Body of pancreas (tissue), 4 donors: ENCODE data around the gene KIAA0319L. TPM values are rescaled to one million over a fixed set of nuclear protein-coding genes. Genes with fewer than 3 reads are reported as not detected.
A peak's percentile ranks its signal among the peaks of the same experiment; 100 is the strongest.

Source experiments
- ATAC-seq: fragments of 150-250 bp; one replicate; pipeline ENCODE4 v1.9.1; 2016
- DNase-seq, 4 donors: peaks; one replicate each; pipeline ENCODE4 v3.0.0-alpha.2; 2019
- H3K27ac ChIP-seq, 4 donors: fragments of 200-600 bp; sonication (generic); 1 replicate in 3 of 4; 2 replicates in 1 of 4; pipeline versions ENCODE4 v1.5.1 to v1.6.1; 2016 to 2019; ENCODE audit warnings: mild to moderate bottlenecking in 1 of 4, mixed read lengths in 1 of 4, moderate library complexity in 1 of 4
- H3K27me3 ChIP-seq, 2 donors: fragments of 200-600 bp; sonication (generic); one replicate each; pipeline ENCODE4 v1.6.0; 2016; ENCODE audit warnings: mild to moderate bottlenecking in 1 of 2
- H3K36me3 ChIP-seq, 2 donors: fragments of 200-600 bp; sonication (generic); replicated peaks in 1 of 2; 2 replicates each; pipeline ENCODE4 v1.5.1; 2016; ENCODE audit warnings: low read depth in 2 of 2; ENCODE audit not compliant: insufficient read depth in 1 of 2
- H3K4me1 ChIP-seq: fragments of 200-600 bp; sonication (generic); one replicate; pipeline ENCODE4 v1.6.0; 2016
- H3K4me3 ChIP-seq, 2 donors: fragments of 200-600 bp; sonication (generic); 1 replicate in 1 of 2; 2 replicates in 1 of 2; pipeline ENCODE4 v1.5.1; 2016 to 2019
- H3K9me3 ChIP-seq, 3 donors: fragments of 200-600 bp; sonication (generic); 1 replicate in 2 of 3; 2 replicates in 1 of 3; pipeline ENCODE4 v1.5.1; 2016
- CTCF ChIP-seq, 7 experiments: fragments of 450-650 bp in 4 of 7; fragments of 200-600 bp in 3 of 7; sonication (generic) in 3 of 7; IDR thresholded peaks; one replicate each; pipeline ENCODE4 v1.5.1; 2016 to 2019; ENCODE audit warnings: antibody characterized with exemption in 7 of 7
- POLR2A ChIP-seq, 3 donors: fragments of 450-650 bp; IDR thresholded peaks; one replicate each; pipeline ENCODE4 v1.6.1; 2016; ENCODE audit warnings: antibody characterized with exemption in 3 of 3, mild to moderate bottlenecking in 2 of 3
- WGBS, 2 donors: methylation state at CpG; one replicate each; pipeline ENCODE4 v1.1.5; 2017; 5-methylcytosine and 5-hydroxymethylcytosine counted together
- intact Hi-C: fragments of 100-400 bp; cut with DNase I; formaldehyde crosslinking; loops from one replicate; pipeline ENCODE4 v1.15.1; 2023
- total RNA-seq, 2 donors: library from RNA; depleted of rRNA; stranded (reverse); fragments of >200 nt; gene quantifications; one replicate each; pipeline ENCODE4 v1.1.0, GENCODE V29; 2016

The KIAA0319L gene
- total RNA-seq, 2 donors from 2014 or later = 61.0 to 74.5 TPM

DNA sequence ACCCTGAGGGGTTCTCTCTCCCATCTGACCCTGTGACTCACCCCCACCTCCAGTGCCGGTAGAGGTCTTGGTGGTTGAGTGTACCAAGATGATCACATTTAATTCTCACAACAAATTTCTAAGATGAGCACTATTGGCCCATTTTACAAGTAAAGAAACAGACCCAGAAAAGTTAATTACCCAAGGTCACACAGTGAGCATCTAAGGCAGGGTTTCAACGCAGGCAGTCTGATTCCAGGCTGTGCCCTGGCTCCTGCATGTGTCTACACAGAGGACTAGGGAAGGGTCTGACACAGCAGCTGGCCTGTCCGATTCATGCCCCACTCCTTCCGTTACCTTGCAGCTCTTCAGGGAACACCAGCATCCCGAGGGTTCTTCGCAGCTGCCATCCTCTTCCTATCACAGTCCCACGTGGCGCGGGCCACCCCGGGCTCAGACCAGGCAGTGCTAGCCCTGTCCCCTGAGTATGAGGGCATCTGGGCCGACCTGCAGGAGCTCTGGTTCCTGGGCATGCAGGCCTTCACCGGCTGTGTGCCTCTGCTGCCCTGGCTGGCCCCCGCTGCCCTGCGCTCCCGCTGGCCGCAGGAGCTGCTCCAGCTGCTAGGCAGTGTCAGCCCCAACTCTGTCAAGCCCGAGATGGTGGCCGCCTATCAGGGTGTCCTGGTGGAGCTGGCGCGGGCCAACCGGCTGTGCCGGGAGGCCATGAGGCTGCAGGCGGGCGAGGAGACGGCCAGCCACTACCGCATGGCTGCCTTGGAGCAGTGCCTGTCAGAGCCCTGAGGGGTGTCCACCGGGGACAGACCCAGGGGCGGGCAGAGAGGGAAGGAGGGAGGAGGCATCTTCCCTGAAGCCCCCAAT, 7.9 kb upstream of the KIAA0319L start:
- ATAC-seq (no peak), DNase-seq (no peak)
- Histone ChIP-seq H3K27ac (no peak overlapping the region), H3K9me3 (no peaks in the 10 kb centered on the region), H3K27me3 (no peaks in the 10 kb centered on the region), H3K36me3 (no peaks in the 10 kb centered on the region), H3K4me3 (no peak overlapping the region), H3K4me1 (peaks cover 16% of the 10 kb centered on the region)
- intact Hi-C loops = loop anchor here (5.0 kb wide), 2 partner anchors 113 to 207 kb away; no protein-coding TSS in a partner anchor
- TF ChIP-seq POLR2A (IDR thresholded peaks at IDR 0.05) = no peak
- TF ChIP-seq CTCF (IDR thresholded peaks at IDR 0.05) = no peak
- 80 to 83% methylated on average over 24 of the region's 28 CpGs for WGBS, 2 donors

DNA sequence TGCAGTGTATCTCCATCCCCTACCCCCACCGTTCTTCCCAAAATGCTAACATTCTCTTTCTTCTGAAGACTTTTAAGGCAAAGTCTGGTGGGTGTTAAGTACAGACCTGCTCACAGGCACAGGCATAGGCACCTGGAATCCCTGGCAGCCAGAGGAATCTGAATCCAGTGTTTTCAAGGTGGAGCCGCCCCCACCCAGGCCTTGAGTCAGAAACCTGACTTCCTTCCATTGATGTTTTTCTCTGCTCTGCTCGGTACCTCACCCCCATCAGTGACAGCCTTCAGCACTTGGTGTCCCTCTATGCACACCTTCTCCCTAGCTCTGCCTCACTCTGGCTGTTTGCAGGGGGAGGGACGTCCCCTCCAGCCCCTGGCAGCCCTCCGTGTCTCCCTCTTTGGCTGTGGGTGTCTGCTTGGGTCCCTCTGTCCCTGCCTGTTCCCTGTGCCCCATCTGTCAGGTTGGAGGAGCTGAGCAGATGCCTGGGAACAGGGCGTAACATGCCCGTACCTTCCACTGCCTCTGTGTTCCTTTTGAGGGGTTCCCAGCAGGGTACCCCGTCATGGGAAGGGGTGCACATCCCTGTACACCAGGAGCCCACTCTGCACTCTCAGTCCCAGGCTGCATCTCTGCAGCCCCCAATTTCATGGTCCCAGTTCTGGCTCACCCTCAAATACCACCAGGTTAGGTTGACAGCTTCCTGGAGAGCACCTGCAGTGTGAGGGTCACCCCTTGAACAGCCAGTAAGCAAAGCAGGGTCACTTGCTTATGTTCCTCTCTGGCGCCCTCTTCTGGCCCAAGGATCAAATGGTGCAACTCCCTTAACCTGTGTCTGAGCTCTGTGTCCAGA, 7.1 kb upstream of the KIAA0319L start:
- WGBS, 2 donors = 68 to 69% methylated on average over 9 of the region's 9 CpGs
- peak; percentile 83 to 89 (median 86) for DNase-seq
- Histone ChIP-seq H3K4me3 (no peak overlapping the region), H3K27ac (no peak overlapping the region), H3K27me3 (no peaks in the 10 kb centered on the region), H3K4me1 (peaks cover 18% of the 10 kb centered on the region), H3K9me3 (no peaks in the 10 kb centered on the region), H3K36me3 (no peaks in the 10 kb centered on the region)
- peak; percentile 54 for ATAC-seq
- intact Hi-C loops = no loop called here
- TF ChIP-seq CTCF (IDR thresholded peaks at IDR 0.05) = peak; percentile 45 to 73 (median 65)
- no peak for TF ChIP-seq POLR2A (IDR thresholded peaks at IDR 0.05)

- no peaks in the 10 kb centered on the region for H3K27me3 ChIP-seq
- no peaks in the 10 kb centered on the region for H3K9me3 ChIP-seq
- H3K4me3 ChIP-seq = no peak overlapping the region
- DNase-seq (no peak), ATAC-seq (no peak)
- no peak overlapping the region for H3K27ac ChIP-seq
- H3K4me1 ChIP-seq = peaks cover 29% of the 10 kb centered on the region
- H3K36me3 ChIP-seq = no peaks in the 10 kb centered on the region
- no peak for TF ChIP-seq CTCF (IDR thresholded peaks at IDR 0.05)
- TF ChIP-seq POLR2A (IDR thresholded peaks at IDR 0.05) = no peak
- 70 to 75% methylated on average over 12 of the region's 12 CpGs for WGBS, 2 donors
- intact Hi-C loops = no loop called here
Measured at GRCh38 chr1:35563166-35563565, 6.0 kb upstream of the KIAA0319L start.

DNA sequence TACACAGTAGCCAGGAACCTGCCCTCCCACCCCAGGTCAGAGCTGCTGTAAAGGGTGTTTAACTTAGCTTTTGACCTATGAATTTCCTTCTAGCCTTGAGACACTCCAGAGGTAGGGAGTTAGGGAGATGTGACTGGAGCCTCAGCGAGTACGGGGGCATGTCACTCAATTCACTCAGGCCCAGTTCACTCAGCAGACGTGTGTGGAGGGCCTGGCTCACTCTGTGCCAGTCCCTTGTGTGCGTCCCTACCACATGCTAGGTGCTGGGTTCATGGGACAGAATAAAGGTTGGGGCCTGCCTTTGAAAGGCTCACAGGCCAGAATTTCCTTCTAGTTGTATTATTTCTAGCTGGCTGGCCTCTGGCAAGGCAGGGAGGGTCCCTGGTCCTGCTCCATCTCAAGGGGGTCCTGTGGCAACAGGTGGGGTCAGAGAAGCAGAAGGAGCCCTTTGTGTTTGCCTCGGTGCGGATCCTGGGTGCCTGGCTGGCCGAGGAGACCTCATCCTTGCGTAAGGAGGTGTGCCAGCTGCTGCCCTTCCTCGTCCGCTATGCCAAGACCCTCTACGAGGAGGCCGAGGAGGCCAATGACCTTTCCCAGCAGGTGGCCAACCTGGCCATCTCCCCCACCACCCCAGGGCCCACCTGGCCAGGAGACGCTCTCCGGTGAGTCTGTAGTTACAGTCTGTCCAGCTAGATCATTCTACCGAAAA, 4.9 kb upstream of the KIAA0319L start:
- ATAC-seq (no peak), DNase-seq (no peak)
- 92 to 93% methylated on average over 10 to 15 of the region's 15 CpGs for WGBS, 2 donors
- Histone ChIP-seq H3K4me1 (peaks cover 34% of the 10 kb centered on the region), H3K36me3 (no peaks in the 10 kb centered on the region), H3K4me3 (no peak overlapping the region), H3K27ac (no peak overlapping the region), H3K27me3 (no peaks in the 10 kb centered on the region), H3K9me3 (no peaks in the 10 kb centered on the region)
- TF ChIP-seq CTCF (IDR thresholded peaks at IDR 0.05) = no peak
- TF ChIP-seq POLR2A (IDR thresholded peaks at IDR 0.05) = no peak
- intact Hi-C loops = no loop called here
